ENCODE data around the gene ABCG4. TPM values are rescaled to one million over a fixed set of nuclear protein-coding genes. Genes with fewer than 3 reads are reported as not detected.
"Not testable (repeated sequence)": the region's sequence is repeated elsewhere in the genome, so short reads cannot be mapped to it uniquely, and the experiment has no call there.

ABCG4 gene
- total RNA-seq, 1 donor from 2014 or later = 1.1 TPM

DNA sequence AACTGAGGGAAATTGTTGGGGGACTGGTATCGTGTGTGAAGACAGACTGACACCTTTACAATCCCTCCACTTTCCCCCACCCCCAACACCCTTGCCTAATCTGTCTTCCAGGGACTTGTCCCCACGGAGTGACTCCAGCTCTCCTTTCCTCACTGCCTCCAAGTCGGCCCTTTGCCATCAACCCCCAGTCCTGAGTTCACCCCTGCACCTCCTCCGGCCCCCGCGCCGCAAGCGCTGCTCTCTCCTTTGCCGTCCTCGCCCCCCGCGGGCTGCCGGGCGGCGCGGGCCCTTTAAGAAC, 183 bp upstream of the ABCG4 start:
- DNase-seq (no peak), ATAC-seq (no peak)
- intact Hi-C loops (cut with micrococcal nuclease) = no loop called here

DNA sequence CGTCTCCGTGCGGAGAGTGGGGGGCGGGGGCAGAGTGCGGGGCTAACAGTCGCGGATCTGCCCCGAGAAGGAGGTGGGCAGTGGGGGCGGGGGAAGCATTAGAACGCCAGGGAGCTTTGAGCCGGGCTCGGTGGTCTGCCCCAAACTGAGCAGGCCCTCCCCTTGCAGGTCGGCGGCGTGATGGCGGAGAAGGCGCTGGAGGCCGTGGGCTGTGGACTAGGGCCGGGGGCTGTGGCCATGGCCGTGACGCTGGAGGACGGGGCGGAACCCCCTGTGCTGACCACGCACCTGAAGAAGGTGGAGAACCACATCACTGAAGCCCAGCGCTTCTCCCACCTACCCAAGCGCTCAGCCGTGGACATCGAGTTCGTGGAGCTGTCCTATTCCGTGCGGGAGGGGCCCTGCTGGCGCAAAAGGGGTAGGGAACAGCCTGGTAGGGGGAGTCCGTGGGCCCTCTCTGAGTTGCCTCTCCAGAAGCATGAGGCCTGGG, 979 bp downstream of the ABCG4 start:
- intact Hi-C loops (cut with micrococcal nuclease) = no loop called here
- DNase-seq (no peak), ATAC-seq (no peak)

DNA sequence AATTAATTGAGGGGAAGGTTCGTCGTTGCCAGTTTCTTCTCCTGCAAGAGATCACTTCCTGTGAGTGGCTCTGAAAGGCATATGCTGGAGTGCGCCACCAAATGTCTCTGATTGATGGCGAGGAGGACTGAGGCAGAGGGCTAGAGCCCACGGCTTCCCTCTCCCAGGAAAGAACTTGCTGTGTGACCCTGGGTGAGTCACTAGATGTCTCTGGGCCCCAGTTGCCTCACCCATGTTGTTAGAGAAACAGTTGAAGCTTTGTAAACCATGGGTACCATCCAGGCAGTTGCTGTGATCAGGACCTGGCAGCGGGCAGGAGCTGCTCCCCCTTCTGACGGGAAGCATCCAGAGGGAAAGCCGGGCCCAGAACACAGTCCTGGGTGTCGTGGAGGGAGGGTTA, 3.2 kb downstream of the ABCG4 start:
- ATAC-seq (no peak), DNase-seq (no peak)
- intact Hi-C loops (cut with micrococcal nuclease) = no loop called here

- no peak for DNase-seq
- no peak for ATAC-seq
- intact Hi-C loops (cut with micrococcal nuclease) = no loop called here
These were observed 3.8 kb downstream of the ABCG4 start for GRCh38 chr11:119152604-119153003.

DNA sequence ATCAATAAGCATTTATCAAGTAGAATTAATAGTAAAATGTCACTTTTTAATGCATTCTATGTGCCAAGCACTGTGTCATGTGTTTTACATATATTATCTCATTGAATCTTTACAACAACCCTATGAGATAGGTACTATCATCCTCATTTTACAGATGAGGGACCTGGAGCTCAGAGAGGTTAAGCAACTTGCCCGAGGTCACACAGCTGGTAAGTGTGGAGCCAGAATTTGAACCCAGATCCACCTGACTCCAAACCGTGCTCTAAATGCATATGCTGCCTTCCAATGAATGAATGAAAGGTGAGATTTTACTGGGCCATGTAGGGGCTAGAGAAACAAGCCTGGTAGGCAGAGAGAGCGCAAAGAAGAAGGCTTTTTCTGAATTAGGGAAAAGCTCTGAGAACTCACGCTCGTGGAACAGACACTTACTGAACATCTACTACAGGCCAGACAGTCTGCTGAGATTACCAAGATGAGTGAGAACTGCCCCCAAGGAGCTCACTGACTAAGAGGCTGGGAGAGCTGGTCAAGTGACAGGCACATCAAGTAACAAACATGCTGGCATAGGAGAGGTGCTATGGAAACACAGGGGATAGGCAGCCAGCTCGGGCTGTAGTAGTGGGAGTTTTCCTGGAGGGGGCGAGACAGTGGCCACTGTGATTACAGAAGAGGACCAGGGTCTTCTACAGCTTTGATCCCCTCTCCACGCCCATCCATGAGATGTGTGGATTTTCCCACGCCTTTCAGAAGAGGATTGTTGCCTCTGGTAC, 4.4 kb downstream of the ABCG4 start:
- DNase-seq (no peak), ATAC-seq (no peak)
- intact Hi-C loops (cut with micrococcal nuclease) = no loop called here

DNA sequence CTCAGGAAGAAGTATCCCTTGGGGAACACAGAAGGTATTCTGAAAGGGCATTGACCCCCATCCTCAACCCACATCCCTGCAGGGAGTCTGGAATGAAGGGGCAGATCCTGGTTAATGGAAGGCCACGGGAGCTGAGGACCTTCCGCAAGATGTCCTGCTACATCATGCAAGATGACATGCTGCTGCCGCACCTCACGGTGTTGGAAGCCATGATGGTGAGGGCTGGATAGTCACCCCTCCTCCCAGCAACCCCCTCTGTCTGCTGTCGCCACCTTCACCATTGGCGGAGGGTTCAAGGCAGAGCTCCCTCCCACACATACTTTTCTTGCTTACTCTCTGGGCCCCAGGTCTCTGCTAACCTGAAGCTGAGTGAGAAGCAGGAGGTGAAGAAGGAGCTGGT, 5.3 kb downstream of the ABCG4 start:
- ATAC-seq (no peak), DNase-seq (no peak)
- intact Hi-C loops (cut with micrococcal nuclease) = no loop called here

DNA sequence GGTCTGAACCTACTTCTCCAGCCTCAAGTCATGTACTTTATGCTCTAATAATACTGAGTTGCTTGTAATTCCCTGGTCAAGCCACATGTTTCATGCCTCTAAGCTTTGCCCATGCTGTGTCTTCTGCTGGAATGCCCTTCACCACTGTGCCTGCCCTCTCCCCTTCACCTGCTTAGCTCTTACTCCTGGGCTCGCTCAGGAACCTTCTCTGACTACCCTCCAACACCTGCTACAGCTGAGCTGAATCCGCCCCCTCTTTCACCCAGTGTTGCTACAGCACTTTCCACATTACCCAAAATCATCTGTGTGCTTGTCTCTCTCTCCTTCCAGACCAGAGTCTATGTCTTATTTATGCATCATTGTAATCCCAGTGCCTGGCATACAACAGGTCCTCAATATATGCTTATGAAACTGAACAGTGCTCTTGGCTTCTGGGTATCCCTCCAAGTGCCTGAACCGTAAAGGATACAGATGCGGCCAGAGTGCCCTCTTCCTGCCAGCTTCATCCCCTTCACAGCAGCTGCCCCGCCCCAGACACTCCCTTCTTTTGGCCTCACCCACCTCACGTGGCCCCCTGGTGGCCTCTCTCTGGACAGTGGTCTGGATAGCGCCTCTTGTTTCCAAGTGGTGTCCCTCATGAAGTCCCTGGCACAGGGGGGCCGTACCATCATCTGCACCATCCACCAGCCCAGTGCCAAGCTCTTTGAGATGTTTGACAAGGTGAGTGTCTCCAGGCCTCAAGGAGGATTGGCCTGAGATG, 7.1 kb downstream of the ABCG4 start:
- intact Hi-C loops (cut with micrococcal nuclease) = no loop called here
- peak; percentile 27 for ATAC-seq

DNA sequence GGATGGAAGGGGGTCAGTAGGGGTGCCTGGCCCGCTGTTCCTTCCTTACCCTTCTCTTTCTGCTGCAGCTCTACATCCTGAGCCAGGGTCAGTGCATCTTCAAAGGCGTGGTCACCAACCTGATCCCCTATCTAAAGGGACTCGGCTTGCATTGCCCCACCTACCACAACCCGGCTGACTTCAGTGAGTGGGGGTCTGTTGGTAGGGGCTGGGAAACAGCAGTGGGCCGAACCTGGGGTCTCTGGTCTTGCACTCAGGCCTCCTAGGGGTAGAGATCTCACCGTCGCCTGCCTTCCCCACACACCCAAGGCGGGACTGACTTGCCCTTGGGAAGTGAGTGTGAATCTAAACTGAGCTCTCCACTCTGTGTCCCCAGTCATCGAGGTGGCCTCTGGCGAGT, 7.6 kb downstream of the ABCG4 start:
- intact Hi-C loops (cut with micrococcal nuclease) = no loop called here
- DNase-seq (no peak), ATAC-seq (no peak)

More for the DNA sequence above, 7.1 kb downstream of the ABCG4 start:
- no peak for DNase-seq

DNA sequence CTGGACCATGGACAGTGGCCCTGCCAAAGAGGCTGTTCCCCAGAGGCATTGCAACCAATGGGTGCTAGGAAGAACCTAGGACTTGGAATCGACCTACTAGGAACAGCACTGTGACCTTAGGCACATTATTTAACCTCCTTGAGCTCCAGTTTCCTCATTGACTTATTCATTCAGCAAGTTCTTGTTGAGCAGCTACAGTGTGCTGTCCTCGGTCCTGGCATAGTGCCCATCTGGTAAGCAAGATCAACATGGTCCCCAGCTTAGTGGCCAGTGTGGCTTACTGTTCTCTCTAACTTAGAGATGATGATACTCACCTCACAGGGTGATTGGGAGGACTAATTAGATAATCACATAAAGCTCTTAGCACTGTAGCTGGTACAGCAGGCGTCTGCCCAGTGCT, 8.2 kb downstream of the ABCG4 start:
- ATAC-seq = no peak

DNA sequence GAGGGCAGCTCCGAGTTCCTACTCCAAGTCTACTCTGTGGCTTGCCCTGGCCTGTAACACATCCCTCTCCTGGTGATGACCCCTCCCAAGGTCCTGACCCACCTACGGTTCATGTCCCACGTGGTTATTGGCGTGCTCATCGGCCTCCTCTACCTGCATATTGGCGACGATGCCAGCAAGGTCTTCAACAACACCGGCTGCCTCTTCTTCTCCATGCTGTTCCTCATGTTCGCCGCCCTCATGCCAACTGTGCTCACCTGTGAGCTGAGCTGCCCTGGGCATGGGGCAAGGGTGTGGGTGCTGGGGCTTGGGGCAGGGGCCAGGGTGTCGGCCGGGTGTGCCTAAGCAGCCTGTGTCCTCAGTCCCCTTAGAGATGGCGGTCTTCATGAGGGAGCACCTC, 9.6 kb downstream of the ABCG4 start:
- no peak for ATAC-seq
- intact Hi-C loops (cut with micrococcal nuclease) = no loop called here
- no peak for DNase-seq

More for the DNA sequence above, 8.2 kb downstream of the ABCG4 start:
- intact Hi-C loops (cut with micrococcal nuclease) = no loop called here
- no peak for DNase-seq

DNA sequence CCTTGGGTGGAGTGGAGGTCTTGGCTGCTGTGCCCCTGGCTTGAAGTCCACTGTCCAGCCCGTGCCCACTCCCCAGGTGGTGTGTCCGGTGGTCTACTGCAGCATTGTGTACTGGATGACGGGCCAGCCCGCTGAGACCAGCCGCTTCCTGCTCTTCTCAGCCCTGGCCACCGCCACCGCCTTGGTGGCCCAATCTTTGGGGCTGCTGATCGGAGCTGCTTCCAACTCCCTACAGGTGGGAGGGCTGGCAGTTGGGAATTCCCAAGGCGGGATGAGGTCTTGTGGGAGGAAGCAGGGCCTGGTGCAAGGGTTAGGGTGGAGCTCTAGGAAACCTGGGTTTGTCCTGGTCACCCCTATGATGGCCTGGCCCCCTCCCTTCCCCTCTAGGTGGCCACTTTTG, 11.3 kb downstream of the ABCG4 start:
- ATAC-seq = no peak
- no peak for DNase-seq
- intact Hi-C loops (cut with micrococcal nuclease) = no loop called here

GRCh38 chr11:119161871-119162270, 13.0 kb downstream of the ABCG4 start:
- DNase-seq (no peak), ATAC-seq (no peak)
- intact Hi-C loops (cut with micrococcal nuclease) = no loop called here

- ATAC-seq = peak; percentile 27
- no peak for DNase-seq
- intact Hi-C loops (cut with micrococcal nuclease) = no loop called here
These were observed 17.7 kb downstream of the ABCG4 start for GRCh38 chr11:119166368-119167076.

- ATAC-seq; intact Hi-C loops (cut with micrococcal nuclease): not testable (repeated sequence)
These were observed 18.2 kb downstream of the ABCG4 start for GRCh38 chr11:119167077-119167458.

GRCh38 chr11:119167933-119168332, 19.1 kb downstream of the ABCG4 start:
- intact Hi-C loops (cut with micrococcal nuclease) = no loop called here

More at GRCh38 chr11:119167077-119167458, 18.2 kb downstream of the ABCG4 start:
- DNase-seq = not testable (repeated sequence)

GRCh38 chr11:119168471-119169281, 19.8 kb downstream of the ABCG4 start, which contains the start of gene NLRX1:
Gene NLRX1, plus strand, starts transcription at chr11:119168725. Its CDS starts 2,679 bp downstream, at chr11:119171404.
- intact Hi-C loops (cut with micrococcal nuclease) = no loop called here
- DNase-seq (peak; percentile 88), ATAC-seq (peak; percentile 95)

More at GRCh38 chr11:119167933-119168332, 19.1 kb downstream of the ABCG4 start:
- ATAC-seq (no peak), DNase-seq (no peak)

- DNase-seq (peak; percentile 53), ATAC-seq (peak; percentile 77)
- intact Hi-C loops (cut with micrococcal nuclease) = no loop called here
These were observed 20.4 kb downstream of the ABCG4 start for GRCh38 chr11:119169282-119169719.

DNA sequence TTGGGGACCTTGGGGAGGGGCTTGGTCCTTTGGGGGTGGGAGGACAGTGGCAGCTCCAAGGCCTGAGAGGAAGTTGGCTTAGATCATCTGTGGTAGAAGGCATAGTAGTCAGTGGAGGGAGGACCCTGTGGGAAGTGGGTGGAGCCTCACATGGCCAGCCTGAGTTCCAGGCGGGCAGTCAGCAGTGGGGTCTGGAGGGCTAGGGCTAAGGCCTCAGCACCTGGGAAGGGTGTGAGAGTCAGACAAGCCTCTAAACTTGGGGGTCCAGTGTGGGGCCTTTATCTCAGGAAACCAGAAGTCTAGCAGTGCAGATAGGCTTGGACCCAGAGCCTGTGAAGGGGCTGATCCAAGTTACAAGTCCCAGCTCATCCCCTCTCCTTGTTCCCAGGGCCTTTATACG, 23.7 kb downstream of the ABCG4 start:
- intact Hi-C loops (cut with micrococcal nuclease) = no loop called here
- no peak for ATAC-seq
- DNase-seq = no peak

- no peak for DNase-seq
- no peak for ATAC-seq
- intact Hi-C loops (cut with micrococcal nuclease) = no loop called here
These were observed 24.6 kb downstream of the ABCG4 start for GRCh38 chr11:119173453-119173852.

Data from left ventricle myocardium superior (tissue), 1 donor.